ENCODE measurements around the gene FAM241B.

FAM241B gene

GRCh38 chr10:69629897-69630650, at the start of gene FAM241B:
Gene FAM241B (plus strand): TSS chr10:69630247. CDS start chr10:69631744, 1,497 bp downstream.
- peak; percentile 89 to 92 for ATAC-seq

- no peak for ATAC-seq
Observed at GRCh38 chr10:69580435-69580834, 49.6 kb upstream of the FAM241B start.

- ATAC-seq: no peak
Observed at GRCh38 chr10:69583106-69583505, 46.9 kb upstream of the FAM241B start.

GRCh38 chr10:69584624-69585023, 45.4 kb upstream of the FAM241B start:
- ATAC-seq: no peak

- no peak for ATAC-seq
Observed at GRCh38 chr10:69588358-69588757, 41.7 kb upstream of the FAM241B start.

- ATAC-seq: no peak
Observed at GRCh38 chr10:69600761-69601330, 29.2 kb upstream of the FAM241B start.

- ATAC-seq: no peak
Observed at GRCh38 chr10:69609077-69609476, 21.0 kb upstream of the FAM241B start.

- no peak for ATAC-seq
Observed at GRCh38 chr10:69612760-69613159, 17.3 kb upstream of the FAM241B start.

- no peak for ATAC-seq
Observed at GRCh38 chr10:69614130-69614529, 15.9 kb upstream of the FAM241B start.

GRCh38 chr10:69616358-69616757, 13.7 kb upstream of the FAM241B start:
- no peak for ATAC-seq

- no peak for ATAC-seq
Observed at GRCh38 chr10:69618746-69619145, 11.3 kb upstream of the FAM241B start.

- ATAC-seq: no peak
Observed at GRCh38 chr10:69619626-69620025, 10.4 kb upstream of the FAM241B start.

GRCh38 chr10:69620625-69621024, 9.4 kb upstream of the FAM241B start:
- no peak for ATAC-seq

GRCh38 chr10:69624245-69624786, 5.7 kb upstream of the FAM241B start:
- ATAC-seq: peak in 1 of 2 donors; percentile 73

GRCh38 chr10:69626826-69627225, 3.2 kb upstream of the FAM241B start:
- no peak for ATAC-seq

- no peak for ATAC-seq
Observed at GRCh38 chr10:69628891-69629290, 1.2 kb upstream of the FAM241B start.

GRCh38 chr10:69629519-69629896, 539 bp upstream of the FAM241B start:
- ATAC-seq: no peak

- no peak for ATAC-seq
Observed at GRCh38 chr10:69630651-69631400, 779 bp downstream of the FAM241B start.

- no peak for ATAC-seq
Observed at GRCh38 chr10:69631566-69631965, 1.5 kb downstream of the FAM241B start.

GRCh38 chr10:69632516-69633199, 2.6 kb downstream of the FAM241B start:
- ATAC-seq: no peak

- no peak for ATAC-seq
Observed at GRCh38 chr10:69633673-69634635, 3.9 kb downstream of the FAM241B start.
